H9 (cell line): ENCODE data around the gene SEC23A. TPM values are rescaled to one million over a fixed set of nuclear protein-coding genes. Genes with fewer than 3 reads are reported as not detected.

Experiments used
- DNase-seq: peaks from one replicate; pipeline ENCODE4 v3.0.0-alpha.2; 2017
- H2AFZ ChIP-seq: one replicate; pipeline ENCODE4 v1.6.1; 2013; ENCODE audit warnings: mild to moderate bottlenecking, low read length, control low read depth, moderate library complexity
- H2AK5ac ChIP-seq: 2 replicates; pipeline ENCODE4 v1.6.1; 2013; ENCODE audit warnings: low read length, control low read depth, mixed read lengths; ENCODE audit not compliant: insufficient read length
- H2BK120ac ChIP-seq: one replicate; pipeline ENCODE4 v1.6.1; 2013; ENCODE audit warnings: low read depth, mild to moderate bottlenecking, low read length, control low read depth, inconsistent platforms; ENCODE audit not compliant: poor library complexity, severe bottlenecking
- H2BK12ac ChIP-seq: 2 replicates; pipeline ENCODE4 v1.6.1; 2013; ENCODE audit warnings: low read length, control low read depth, mixed read lengths, low read depth; ENCODE audit not compliant: insufficient read length
- H2BK15ac ChIP-seq: 2 replicates; pipeline ENCODE4 v1.6.1; 2013; ENCODE audit warnings: low read depth, low read length, control low read depth
- H2BK20ac ChIP-seq: one replicate; pipeline ENCODE4 v1.6.1; 2013; ENCODE audit warnings: low read depth, mild to moderate bottlenecking, low read length, control low read depth, inconsistent platforms; ENCODE audit not compliant: poor library complexity, severe bottlenecking
- H2BK5ac ChIP-seq: 2 replicates; pipeline ENCODE4 v1.6.1; 2013; ENCODE audit warnings: low read length, control low read depth, mixed read lengths; ENCODE audit not compliant: insufficient read length
- H3K14ac ChIP-seq: 2 replicates; pipeline ENCODE4 v1.6.1; 2013; ENCODE audit warnings: low read length, control low read depth; ENCODE audit not compliant: insufficient read depth
- H3K18ac ChIP-seq: 2 replicates; pipeline ENCODE4 v1.6.1; 2013; ENCODE audit warnings: low read depth, mild to moderate bottlenecking, mixed read lengths, low read length, control low read depth; ENCODE audit not compliant: insufficient read length
- H3K23ac ChIP-seq: 2 replicates; pipeline ENCODE4 v1.6.1; 2013; ENCODE audit warnings: low read length, control low read depth, mixed read lengths, low read depth; ENCODE audit not compliant: insufficient read length
- H3K23me2 ChIP-seq: 2 replicates; pipeline ENCODE4 v1.6.1; 2013; ENCODE audit warnings: low read depth, mild to moderate bottlenecking, mixed read lengths, low read length, control low read depth; ENCODE audit not compliant: insufficient read length, poor library complexity, severe bottlenecking
- H3K27ac ChIP-seq: 2 replicates; pipeline ENCODE4 v1.5.1; 2013; ENCODE audit warnings: low read length, control low read depth, mixed read lengths, low read depth; ENCODE audit not compliant: insufficient read length
- H3K27me3 ChIP-seq: 2 replicates; pipeline ENCODE4 v1.6.1; 2013; ENCODE audit warnings: low read length, control low read depth, inconsistent platforms; ENCODE audit not compliant: insufficient read depth
- H3K4ac ChIP-seq: 2 replicates; pipeline ENCODE4 v1.6.1; 2013; ENCODE audit warnings: low read depth, mild to moderate bottlenecking, control low read depth, inconsistent platforms, low read length, moderate library complexity
- H3K4me1 ChIP-seq: 2 replicates; pipeline ENCODE4 v1.6.1; 2013; ENCODE audit warnings: low read length, control low read depth, inconsistent platforms; ENCODE audit not compliant: insufficient read depth
- H3K4me2 ChIP-seq: 2 replicates; pipeline ENCODE4 v1.6.1; 2013; ENCODE audit warnings: low read length, control low read depth, mixed read lengths; ENCODE audit not compliant: insufficient read length, insufficient read depth
- H3K56ac ChIP-seq: 2 replicates; pipeline ENCODE4 v1.6.1; 2013; ENCODE audit warnings: low read depth, mild to moderate bottlenecking, mixed read lengths, low read length, control low read depth; ENCODE audit not compliant: insufficient read length
- H3K79me1 ChIP-seq: 2 replicates; pipeline ENCODE4 v1.6.1; 2013; ENCODE audit warnings: low read depth, mild to moderate bottlenecking, moderate library complexity, low read length, control low read depth, inconsistent platforms; ENCODE audit not compliant: insufficient read depth, poor library complexity, severe bottlenecking
- H3K79me2 ChIP-seq: 2 replicates; pipeline ENCODE4 v1.6.1; 2013; ENCODE audit warnings: low read length, control low read depth, inconsistent platforms; ENCODE audit not compliant: insufficient read depth
- H3K9ac ChIP-seq: 2 replicates; pipeline ENCODE4 v1.6.1; 2013; ENCODE audit warnings: low read length, control low read depth, mixed read lengths; ENCODE audit not compliant: insufficient read length; ENCODE audit errors: extremely low read depth
- H3K9me3 ChIP-seq: one replicate; pipeline ENCODE4 v1.6.1; 2013; ENCODE audit warnings: low read depth, low read length, inconsistent platforms; ENCODE audit not compliant: control insufficient read depth
- H3T11ph ChIP-seq: one replicate; pipeline ENCODE4 v1.6.1; 2013; ENCODE audit warnings: mild to moderate bottlenecking, low read length, control low read depth, inconsistent platforms
- H4K20me1 ChIP-seq: one replicate; pipeline ENCODE4 v1.6.1; 2013; ENCODE audit not compliant: control insufficient read depth, insufficient read length, insufficient read depth
- H4K5ac ChIP-seq: 2 replicates; pipeline ENCODE4 v1.6.1; 2013; ENCODE audit warnings: low read depth, mild to moderate bottlenecking, mixed read lengths, low read length, control low read depth; ENCODE audit not compliant: insufficient read length
- H4K8ac ChIP-seq: replicated peaks from 2 replicates; pipeline ENCODE4 v1.6.1; 2013; ENCODE audit warnings: low read length, control low read depth, mixed read lengths, low read depth; ENCODE audit not compliant: insufficient read length
- H4K91ac ChIP-seq: 2 replicates; pipeline ENCODE4 v1.6.1; 2013; ENCODE audit warnings: low read depth, mild to moderate bottlenecking, moderate library complexity, mixed read lengths, low read length, control low read depth; ENCODE audit not compliant: insufficient read length
- H3K27ac Mint-ChIP-seq, 3 experiments: 2 replicates in 2 of 3; 3 replicates in 1 of 3; pipeline ENCODE4 v1.8.0; 2020 to 2021; ENCODE audit warnings: mixed read lengths in 3 of 3, mild to moderate bottlenecking in 1 of 3, moderate library complexity in 1 of 3
- H3K27me3 Mint-ChIP-seq: 2 replicates; pipeline ENCODE4 v1.8.0; 2021; ENCODE audit warnings: low read depth, mild to moderate bottlenecking, moderate library complexity, mixed read lengths
- H3K36me3 Mint-ChIP-seq, 3 experiments: 2 replicates in 2 of 3; 3 replicates in 1 of 3; pipeline ENCODE4 v1.8.0; 2020 to 2021; ENCODE audit warnings: low read depth in 3 of 3, mixed read lengths in 3 of 3; ENCODE audit not compliant: insufficient read depth in 1 of 3
- H3K4me1 Mint-ChIP-seq, 2 experiments: 2 replicates each; pipeline ENCODE4 v1.8.0; 2020; ENCODE audit warnings: mixed read lengths in 2 of 2
- H3K4me3 Mint-ChIP-seq, 2 experiments: 2 replicates in 1 of 2; 3 replicates in 1 of 2; pipeline ENCODE4 v1.8.0; 2020 to 2021; ENCODE audit warnings: mild to moderate bottlenecking in 2 of 2, mixed read lengths in 2 of 2, moderate library complexity in 1 of 2
- H3K9me3 Mint-ChIP-seq, 2 experiments: 2 replicates in 1 of 2; 3 replicates in 1 of 2; pipeline ENCODE4 v1.8.0; 2020; ENCODE audit warnings: mild to moderate bottlenecking in 2 of 2, mixed read lengths in 2 of 2, moderate library complexity in 1 of 2
- CTCF ChIP-seq: fragments of 200-600 bp; sonication (generic); conservative IDR thresholded peaks from 3 replicates; pipeline ENCODE4 v1.8.0; 2021; ENCODE audit warnings: antibody characterized with exemption, mild to moderate bottlenecking
- WGBS: extraction: QIAGEN DNeasy Blood & Tissue Kit; methylation state at CpG from one replicate; pipeline ENCODE4 v1.1.7; 2013; ENCODE audit warnings: missing lambda C conversion rate, low lambda C conversion rate, mixed read lengths; ENCODE audit not compliant: insufficient read length; ENCODE audit errors: extremely low coverage; 5-methylcytosine and 5-hydroxymethylcytosine counted together
- total RNA-seq: library from RNA; stranded (reverse); gene quantifications from 2 replicates; pipeline ENCODE4 v1.2.1, GENCODE V29; 2021

Gene SEC23A
- total RNA-seq, 1 experiment from 2014 or later = 55.3 TPM

DNA sequence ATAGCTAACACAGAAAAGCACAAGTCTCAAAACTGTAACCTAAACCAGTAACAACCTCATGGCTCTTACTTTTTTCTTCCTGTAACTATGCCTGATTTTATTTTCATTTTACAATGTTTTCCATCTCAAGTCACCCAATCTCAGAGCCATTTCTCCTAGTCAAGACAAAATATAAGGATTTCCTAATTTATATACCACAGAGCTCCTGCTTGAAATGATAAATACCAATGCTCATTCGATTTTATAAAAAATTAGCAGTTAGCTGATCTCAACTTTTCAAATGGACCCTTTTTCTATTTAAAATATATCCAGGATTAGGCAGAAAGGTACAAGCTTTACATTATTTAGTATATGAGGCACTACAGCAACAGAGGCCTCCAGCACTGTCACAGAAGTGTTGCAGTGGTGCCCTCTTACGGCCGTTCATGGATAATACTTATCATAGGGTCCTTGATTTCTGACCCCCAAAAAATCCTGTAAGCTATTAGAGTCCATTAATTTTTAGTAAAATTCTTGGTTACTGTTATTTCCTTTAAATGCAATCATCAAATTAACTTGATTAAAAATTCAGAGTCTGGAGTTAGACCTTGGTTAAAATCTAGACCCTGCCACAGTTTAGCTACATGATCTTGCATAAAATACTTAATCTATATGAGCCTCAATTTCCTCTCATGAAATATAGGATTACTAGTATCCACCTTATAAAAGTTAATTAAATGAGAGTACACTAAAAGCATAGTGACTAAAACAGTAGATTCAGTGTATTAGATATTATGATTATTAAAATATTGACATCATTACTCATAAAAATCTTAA lies 68.3 kb downstream of the SEC23A start:
- no peak overlapping the region for H3K27ac ChIP-seq
- H3K9ac ChIP-seq = no peak overlapping the region
- Mint-ChIP-seq H3K27ac (no peak overlapping the region), H3K4me3 (no peak overlapping the region), H3K9me3 (no peaks in the 10 kb centered on the region), H3K4me1 (no peaks in the 10 kb centered on the region), H3K36me3 (peaks cover 10 to 47% (median 31%) of the 10 kb centered on the region in 3 experiments; a peak in 6 of 7 replicates), H3K27me3 (no peaks in the 10 kb centered on the region)
- no peak overlapping the region for H2BK12ac ChIP-seq
- no peaks in the 10 kb centered on the region for H3K23me2 ChIP-seq
- no peak overlapping the region for H2BK15ac ChIP-seq
- no peak overlapping the region for H2BK120ac ChIP-seq
- no peak overlapping the region for H2AFZ ChIP-seq
- no CpG with 5 or more reads among the region's 3 CpGs for WGBS
- DNase-seq = no peak
- H3K4me1 ChIP-seq = no peaks in the 10 kb centered on the region
- H3K79me1 ChIP-seq = no peaks in the 10 kb centered on the region
- H3K4me2 ChIP-seq = no peak overlapping the region
- H3K4ac ChIP-seq = no peak overlapping the region
- no peak overlapping the region for H2BK5ac ChIP-seq
- no peaks in the 10 kb centered on the region for H3K79me2 ChIP-seq
- no peak overlapping the region for H4K8ac ChIP-seq
- H3K27me3 ChIP-seq = no peaks in the 10 kb centered on the region
- H3K18ac ChIP-seq = no peak overlapping the region
- H2BK20ac ChIP-seq = no peak overlapping the region
- H3T11ph ChIP-seq = no peak overlapping the region
- no peak overlapping the region for H3K14ac ChIP-seq
- H3K56ac ChIP-seq = no peak overlapping the region
- H4K20me1 ChIP-seq = no peaks in the 10 kb centered on the region
- TF ChIP-seq CTCF = peak; percentile 66
- H4K91ac ChIP-seq = no peak overlapping the region
- no peak overlapping the region for H2AK5ac ChIP-seq
- no peaks in the 10 kb centered on the region for H3K9me3 ChIP-seq
- H4K5ac ChIP-seq = no peak overlapping the region
- no peak overlapping the region for H3K23ac ChIP-seq
